HG03103 (cell line): Measurements from ENCODE around the gene MCEE.
"Not testable (repeated sequence)": the region's sequence is repeated elsewhere in the genome, so short reads cannot be mapped to it uniquely, and the experiment has no call there.

ENCODE experiments used
- ATAC-seq: cut with Tn5 transposase; IDR thresholded peaks from one replicate; pipeline ENCODE4 v1.9.1; 2021; ENCODE audit warnings: low read depth; ENCODE audit not compliant: unreplicated experiment

Gene MCEE

GRCh38 chr2:71083752-71084312 lies 46.2 kb downstream of the MCEE start:
- ATAC-seq, result not testable (repeated sequence)

GRCh38 chr2:71083297-71083696 lies 46.7 kb downstream of the MCEE start:
- not testable (repeated sequence) for ATAC-seq

DNA sequence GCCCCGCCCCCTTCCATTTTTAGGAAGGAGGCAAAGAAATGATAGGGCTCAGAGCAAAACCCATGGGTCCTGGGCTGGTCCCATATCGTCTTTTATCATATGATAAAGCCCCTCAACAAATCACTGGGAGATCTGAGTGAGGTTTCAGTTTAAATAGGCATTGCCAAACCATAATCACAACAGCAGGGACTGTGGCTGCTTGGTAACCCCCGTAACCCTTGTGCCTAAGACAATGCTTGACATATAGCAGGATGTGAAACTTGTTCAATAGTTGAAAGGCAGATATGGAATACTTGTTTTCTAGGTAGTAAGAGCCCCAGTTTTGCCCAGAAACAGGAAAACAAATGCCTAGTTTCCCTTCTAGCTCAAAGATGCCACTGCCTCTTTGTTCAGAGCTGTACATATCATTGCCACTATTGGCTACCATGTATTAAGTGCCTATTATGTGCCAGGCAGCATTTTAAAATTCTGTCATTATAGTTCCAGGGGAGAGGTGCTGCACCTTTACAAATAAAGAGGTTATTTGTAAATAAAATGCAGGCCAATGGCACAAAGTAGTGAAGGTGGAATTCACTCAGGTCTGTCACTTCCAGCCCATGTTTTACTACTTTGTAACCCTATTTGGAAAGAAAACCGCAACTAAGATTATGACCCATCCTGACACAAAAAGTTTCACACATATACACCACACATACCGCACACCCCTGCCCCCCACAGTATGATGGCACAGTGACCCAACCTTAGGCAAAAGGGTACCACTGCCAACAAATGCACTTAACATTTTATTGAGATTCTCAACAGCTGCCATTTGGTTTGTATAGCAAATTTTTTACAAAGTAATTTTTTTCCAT lies 47.4 kb downstream of the MCEE start:
- peak; percentile 60 for ATAC-seq

DNA sequence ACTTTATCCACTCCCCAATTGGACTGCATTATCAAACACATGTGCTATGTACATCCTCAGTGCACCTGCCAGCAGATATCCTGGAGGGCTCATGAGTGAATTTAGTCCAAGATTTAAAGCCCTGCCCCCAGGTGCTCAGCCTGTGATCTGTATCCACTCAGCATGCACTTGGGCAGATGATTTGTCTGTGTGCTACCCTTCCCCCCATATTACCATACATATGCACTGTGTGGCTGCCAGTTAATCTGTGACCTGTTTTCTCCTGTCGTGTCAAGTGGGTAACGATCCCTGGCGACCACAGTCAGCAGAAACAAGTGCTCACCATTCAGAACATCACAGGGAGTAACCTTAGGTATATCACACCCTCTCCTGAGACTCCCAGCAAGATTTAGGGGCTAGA lies 51.4 kb downstream of the MCEE start:
- ATAC-seq, result no peak

- ATAC-seq, result no peak
Observed at GRCh38 chr2:71074893-71075395, 55.1 kb downstream of the MCEE start.

GRCh38 chr2:71073475-71073874 lies 56.6 kb downstream of the MCEE start:
- no peak for ATAC-seq

DNA sequence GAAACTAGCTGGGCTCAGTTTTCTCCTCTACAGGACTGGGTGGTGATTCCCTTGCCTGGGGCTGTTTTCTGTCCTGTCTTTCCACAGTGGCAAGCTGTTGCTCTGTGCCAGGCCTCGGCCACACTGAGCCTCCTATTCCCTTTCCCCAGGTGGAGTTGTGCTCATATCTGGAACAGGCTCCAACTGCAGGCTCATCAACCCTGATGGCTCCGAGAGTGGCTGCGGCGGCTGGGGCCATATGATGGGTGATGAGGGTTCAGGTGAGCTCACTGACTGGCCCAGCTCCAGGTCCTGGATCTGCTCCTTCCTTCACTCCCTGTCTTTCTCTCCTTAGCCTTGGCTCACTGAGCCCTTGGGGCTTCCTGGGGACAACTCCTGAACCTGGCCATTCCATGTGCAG lies 57.5 kb downstream of the MCEE start:
- no peak for ATAC-seq

DNA sequence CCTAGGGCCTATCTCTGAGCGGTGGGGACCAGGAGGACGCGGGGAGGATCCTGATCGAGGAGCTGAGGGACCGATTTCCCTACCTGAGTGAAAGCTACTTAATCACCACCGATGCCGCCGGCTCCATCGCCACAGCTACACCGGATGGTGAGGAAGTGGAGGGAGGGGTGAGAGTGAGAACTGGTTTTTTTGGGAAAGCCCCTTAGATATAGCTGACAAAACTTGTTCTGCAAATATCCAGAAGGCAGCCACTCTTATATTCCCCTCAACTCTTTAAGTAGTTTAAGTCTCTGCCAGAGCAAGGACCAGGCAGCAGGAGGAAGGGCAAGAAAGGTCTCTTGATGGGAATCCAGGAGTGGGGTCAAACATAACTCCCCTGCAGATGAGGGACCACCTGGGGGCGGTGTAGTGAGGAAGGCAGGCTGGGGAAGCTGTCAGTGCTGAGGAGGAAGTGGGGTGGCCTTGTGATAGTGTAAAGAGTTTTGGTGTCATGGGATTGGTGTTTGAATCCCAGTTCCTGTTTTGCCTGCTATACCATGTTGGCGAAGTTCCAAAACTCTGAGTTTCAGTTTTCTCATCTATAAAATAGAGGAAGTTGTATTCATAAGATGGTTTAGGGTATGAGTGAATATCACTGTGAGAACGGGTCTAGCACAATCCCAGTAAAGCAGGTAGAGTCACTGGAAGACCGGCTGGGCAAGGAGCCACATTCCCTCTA lies 58.2 kb downstream of the MCEE start:
- ATAC-seq, result peak; percentile 37

DNA sequence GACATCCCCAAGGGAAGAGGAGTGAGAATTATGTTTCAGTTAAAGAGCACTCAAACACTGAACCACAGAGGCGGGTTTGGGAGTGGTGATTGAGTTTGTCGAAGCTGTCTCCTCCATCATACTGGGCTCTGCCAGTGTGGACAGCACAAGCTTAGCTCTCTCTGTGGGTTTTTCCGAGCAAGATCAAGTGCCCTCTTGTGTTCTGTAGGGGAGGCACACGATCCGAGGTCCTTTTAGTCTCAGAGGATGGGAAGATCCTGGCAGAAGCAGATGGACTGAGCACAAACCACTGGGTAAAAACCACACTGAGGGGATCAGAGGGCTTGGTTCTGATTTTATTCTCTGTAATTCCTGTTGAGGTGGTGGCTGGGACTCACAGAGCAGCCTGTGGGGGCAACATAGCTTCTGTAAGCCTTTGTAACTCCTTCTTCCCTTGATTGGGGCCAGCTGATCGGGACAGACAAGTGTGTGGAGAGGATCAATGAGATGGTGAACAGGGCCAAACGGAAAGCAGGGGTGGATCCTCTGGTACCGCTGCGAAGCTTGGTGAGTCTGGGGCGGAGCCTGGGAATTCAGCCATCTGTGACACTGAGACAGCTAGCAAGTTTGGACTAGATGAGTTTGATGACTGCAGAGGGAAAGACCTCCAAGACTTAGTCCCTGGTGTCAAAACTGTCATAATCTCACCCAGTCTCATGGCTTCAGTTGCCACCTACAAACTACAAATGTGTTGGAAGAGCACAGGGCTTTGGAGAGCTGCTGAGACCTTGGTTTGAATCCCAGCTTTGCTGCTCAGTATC lies 59.5 kb downstream of the MCEE start:
- no peak for ATAC-seq

DNA sequence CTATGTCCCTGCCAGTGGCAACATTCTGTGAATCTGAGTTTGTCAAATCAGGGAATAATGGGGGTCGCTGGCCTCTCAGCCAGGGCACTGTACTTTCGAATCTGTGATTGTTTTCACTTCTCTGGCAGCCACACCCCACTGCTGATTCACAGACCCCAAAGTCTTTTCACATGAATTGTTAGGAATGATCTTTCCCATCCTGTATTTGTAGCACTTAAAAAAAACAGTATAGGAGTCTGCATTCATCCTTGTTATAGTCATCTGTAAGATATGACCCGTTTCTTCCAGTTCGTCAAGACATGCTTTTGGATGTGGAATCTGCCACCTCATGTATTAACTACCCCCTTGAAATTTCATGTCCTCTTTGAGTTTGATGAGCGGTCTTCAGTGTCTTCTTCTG lies 60.7 kb downstream of the MCEE start:
- ATAC-seq, result no peak

- peak; percentile 45 for ATAC-seq
Observed at GRCh38 chr2:71068218-71069035, 61.6 kb downstream of the MCEE start, which contains the start of gene NAGK. Gene NAGK, plus strand, starts transcription at chr2:71068648. Its CDS starts 36 bp downstream, at chr2:71068684.

- ATAC-seq, result peak; percentile 0
Observed at GRCh38 chr2:71067567-71068217, 62.3 kb downstream of the MCEE start.

- no peak for ATAC-seq
Observed at GRCh38 chr2:71066856-71067255, 63.2 kb downstream of the MCEE start.

GRCh38 chr2:71064754-71065621 lies 65.0 kb downstream of the MCEE start:
- ATAC-seq, result peak; percentile 32

DNA sequence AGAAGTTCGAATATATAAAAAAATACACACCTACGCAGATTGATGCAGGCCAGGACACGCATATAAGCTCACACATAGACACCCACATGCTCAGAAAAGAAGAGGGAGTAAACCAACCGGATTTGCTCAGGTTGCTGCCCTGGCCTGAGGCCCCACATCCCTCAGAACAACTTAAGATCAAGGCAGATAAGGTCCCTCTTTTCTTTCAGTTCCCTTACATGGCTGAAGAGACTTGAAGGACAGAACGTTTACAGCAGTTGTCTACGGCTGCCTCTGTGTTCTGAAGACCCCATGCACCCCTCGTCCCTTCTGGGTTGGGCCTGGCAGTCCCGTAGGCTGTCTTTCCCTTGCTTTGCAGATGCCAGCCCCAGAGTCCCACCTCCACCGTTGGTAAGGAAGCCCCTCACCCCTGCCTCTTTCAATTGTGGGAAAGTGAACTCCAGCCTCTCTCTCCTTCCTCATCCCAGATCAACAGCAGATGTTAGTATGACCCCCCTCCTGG lies 65.9 kb downstream of the MCEE start:
- ATAC-seq, result no peak

DNA sequence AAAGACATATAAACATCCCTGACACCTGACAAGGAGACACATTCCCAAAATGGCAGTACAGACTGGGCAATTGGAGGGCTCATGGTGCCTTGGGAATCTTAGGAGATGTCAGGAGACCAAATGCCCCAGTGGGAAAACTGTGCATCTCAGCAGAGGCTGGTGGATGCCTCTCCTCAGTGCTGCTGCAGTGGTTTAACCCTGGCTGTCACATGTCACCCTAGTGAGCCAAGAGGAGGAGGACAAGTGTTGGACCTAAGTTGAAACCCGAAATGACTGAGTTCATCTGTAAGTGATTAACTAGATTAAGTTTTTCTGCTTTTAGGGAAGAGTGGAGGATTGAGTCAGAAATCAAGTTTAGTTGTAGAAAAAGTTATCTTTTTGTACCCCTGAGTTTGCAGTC lies 66.8 kb downstream of the MCEE start:
- no peak for ATAC-seq

DNA sequence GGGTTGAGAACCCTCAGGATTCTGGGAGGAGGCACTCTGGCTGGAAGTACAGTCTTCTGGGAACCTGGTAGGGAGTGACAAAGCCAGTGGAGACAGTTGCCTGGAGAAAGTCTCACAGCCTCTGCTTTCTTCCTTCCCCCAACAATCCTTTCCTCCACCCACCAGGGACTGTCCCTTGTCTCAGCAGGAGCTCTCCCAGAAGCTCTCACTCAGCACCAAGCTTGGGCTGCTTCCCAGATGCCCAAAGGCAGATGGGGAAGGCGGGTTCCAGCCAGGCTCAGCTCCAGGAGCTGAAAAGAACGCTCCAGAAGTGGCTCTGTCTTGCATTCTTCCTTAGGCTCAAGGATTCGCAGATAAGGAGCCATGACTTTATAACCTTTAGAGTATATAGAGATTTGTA lies 69.2 kb downstream of the MCEE start:
- ATAC-seq, result no peak

DNA sequence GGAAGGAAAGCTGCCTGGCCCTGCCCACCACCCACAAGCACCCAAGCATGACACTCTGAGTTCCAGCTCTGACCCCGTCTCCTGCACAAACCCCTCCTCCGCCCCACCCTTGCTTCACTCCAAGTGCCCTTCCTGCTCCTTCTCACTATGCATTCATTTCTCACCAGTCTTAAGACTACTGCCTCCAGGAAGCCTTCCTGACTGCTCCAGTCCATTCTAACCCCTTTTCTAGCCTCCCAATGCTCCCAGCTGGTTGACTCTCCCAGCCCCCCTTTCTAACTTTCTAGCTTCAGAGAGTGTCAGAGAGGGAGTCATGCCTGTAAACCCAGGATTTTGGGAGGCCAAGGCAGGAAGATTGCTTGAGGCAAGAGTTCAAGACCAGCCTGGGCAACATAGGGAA lies 69.8 kb downstream of the MCEE start:
- no peak for ATAC-seq
